GM12878 (cell line): ENCODE data around the gene RCBTB2. TPM values are rescaled to one million over a fixed set of nuclear protein-coding genes. Genes with fewer than 3 reads are reported as not detected.

Experiments
- ATAC-seq: fragments of 200-7000 bp; cut with Tn5 transposase; 3 replicates; pipeline ENCODE4 v1.9.1; 2020; ENCODE audit warnings: mild to moderate bottlenecking, moderate library complexity
- BruUV-seq: library from RNA; stranded (reverse); fragments of 400-500 nt; replicated peaks from 2 replicates; lab custom pipeline; 2021; lab: Mats Ljungman, UMichigan
- CTCF ChIA-PET: fragments of 300-600 bp; sonication (Branson Sonifier 250); formaldehyde crosslinking; extraction: SDS; loops from one replicate; lab custom pipeline; 2021; ENCODE audit warnings: inconsistent platforms; lab: Yijun Ruan, JAX
- POLR2A ChIA-PET: fragments of 350-600 bp; formaldehyde crosslinking; extraction: SDS; loops from one replicate; lab custom pipeline; 2021; ENCODE audit warnings: inconsistent platforms; lab: Charles Lee
- RAD21 ChIA-PET: fragments of 300-600 bp; sonication (Branson Sonifier 250); formaldehyde crosslinking; loops from one replicate; lab custom pipeline; 2023; ENCODE audit warnings: antibody characterized with exemption; ENCODE audit not compliant: unreplicated experiment; lab: Charles Lee
- SMC1A ChIA-PET: fragments of 300-600 bp; sonication (Branson Sonifier 250); formaldehyde crosslinking; loops from one replicate; lab custom pipeline; 2023; ENCODE audit not compliant: unreplicated experiment, uncharacterized antibody; lab: Charles Lee
- DNase-seq: peaks from one replicate; pipeline ENCODE4 v3.0.0-alpha.2; 2011; ENCODE audit warnings: low read depth, low spot score
- FAIRE-seq: peaks from 3 replicates; lab custom pipeline; 2011; peaks lifted over from hg19 to GRCh38; lab: Jason Lieb, UNC
- H2AFZ ChIP-seq: 2 replicates; pipeline ENCODE4 v1.6.0; 2011; ENCODE audit warnings: low read depth, low read length, control low read depth; ENCODE audit not compliant: control insufficient read depth
- H3K27ac ChIP-seq: 2 replicates; pipeline ENCODE4 v1.5.1; 2011; ENCODE audit warnings: control low read depth; ENCODE audit not compliant: control insufficient read depth, insufficient read depth
- H3K27me3 ChIP-seq, 2 experiments: replicated peaks in 1 of 2; 2 replicates each; pipeline versions ENCODE4 v1.6.0 to v1.6.1; 2011; ENCODE audit warnings: low read length in 1 of 2; ENCODE audit not compliant: control insufficient read depth in 2 of 2, insufficient read depth in 2 of 2
- H3K36me3 ChIP-seq, 2 experiments: 2 replicates each; pipeline ENCODE4 v1.5.1; 2011; ENCODE audit warnings: low read length in 1 of 2; ENCODE audit not compliant: control insufficient read depth in 2 of 2, insufficient read depth in 2 of 2
- H3K4me1 ChIP-seq: 2 replicates; pipeline ENCODE4 v1.6.1; 2011; ENCODE audit warnings: mild to moderate bottlenecking, low read length, moderate library complexity, mixed read lengths; ENCODE audit not compliant: control insufficient read depth, insufficient read depth
- H3K4me2 ChIP-seq: 2 replicates; pipeline ENCODE4 v1.6.0; 2011; ENCODE audit warnings: control low read depth; ENCODE audit not compliant: control insufficient read depth, insufficient read depth
- H3K4me3 ChIP-seq: fragments of 200-600 bp; sonication (generic); 2 replicates; pipeline ENCODE4 v1.5.1; 2016
- H3K79me2 ChIP-seq: 2 replicates; pipeline ENCODE4 v1.6.0; 2011; ENCODE audit warnings: low read length; ENCODE audit not compliant: control insufficient read depth, insufficient read depth
- H3K9ac ChIP-seq: 2 replicates; pipeline ENCODE4 v1.8.0; 2011; ENCODE audit warnings: low read length, control low read depth, mixed read lengths; ENCODE audit not compliant: control insufficient read depth, insufficient read depth
- H3K9me3 ChIP-seq: replicated peaks from 3 replicates; pipeline ENCODE4 v1.5.1; 2011; ENCODE audit warnings: mild to moderate bottlenecking, low read length; ENCODE audit not compliant: control insufficient read depth, insufficient read depth
- H4K20me1 ChIP-seq: 2 replicates; pipeline ENCODE4 v1.6.0; 2011; ENCODE audit not compliant: control insufficient read depth, insufficient read depth
- BCL3 ChIP-seq: IDR thresholded peaks from 2 replicates; pipeline ENCODE4 v1.6.1; 2011; ENCODE audit warnings: borderline replicate concordance, low read depth, mild to moderate bottlenecking, moderate library complexity, low read length; ENCODE audit not compliant: insufficient read depth, poor library complexity, severe bottlenecking
- BHLHE40 ChIP-seq, 2 experiments: fragments of 450-650 bp in 1 of 2; IDR thresholded peaks; 2 replicates each; pipeline ENCODE4 v1.6.1; 2011 to 2017; ENCODE audit warnings: low read depth in 2 of 2, borderline replicate concordance in 1 of 2, improper control_type of control experiment in 1 of 2, low read length in 1 of 2, mild to moderate bottlenecking in 1 of 2
- BMI1 ChIP-seq: fragments of 450-650 bp; IDR thresholded peaks from 2 replicates; pipeline ENCODE4 v1.6.1; 2016; ENCODE audit warnings: mild to moderate bottlenecking, moderate library complexity, borderline replicate concordance
- E4F1 ChIP-seq: fragments of 450-650 bp; IDR thresholded peaks from 2 replicates; pipeline ENCODE4 v1.6.1; 2018; ENCODE audit warnings: borderline replicate concordance, mild to moderate bottlenecking; ENCODE audit not compliant: partially characterized antibody
- EED ChIP-seq: sonication (generic); IDR thresholded peaks from 2 replicates; pipeline ENCODE4 v1.6.1; 2016; ENCODE audit warnings: antibody characterized with exemption, low read depth
- EP300 ChIP-seq, 2 experiments: fragments of 150-350 bp in 1 of 2; IDR thresholded peaks; 2 replicates each; pipeline ENCODE4 v1.6.1; 2011 to 2012; ENCODE audit warnings: low read depth in 2 of 2, low read length in 2 of 2, borderline replicate concordance in 1 of 2, improper control_type of control experiment in 1 of 2, inconsistent platforms in 1 of 2; ENCODE audit not compliant: control insufficient read depth in 1 of 2
- FOXK2 ChIP-seq: fragments of 450-650 bp; IDR thresholded peaks from 2 replicates; pipeline ENCODE4 v1.6.1; 2017; ENCODE audit warnings: mild to moderate bottlenecking, moderate library complexity
- NRF1 ChIP-seq: conservative IDR thresholded peaks from 2 replicates; pipeline ENCODE4 v1.6.1; 2011; ENCODE audit warnings: mild to moderate bottlenecking, low read depth, low read length, improper control_type of control experiment
- TAF1 ChIP-seq: IDR thresholded peaks from 2 replicates; pipeline ENCODE4 v1.6.1; 2011; ENCODE audit warnings: mild to moderate bottlenecking, low read depth, low read length, borderline replicate concordance
- TARDBP ChIP-seq: IDR thresholded peaks from 2 replicates; pipeline ENCODE4 v1.6.1; 2016; ENCODE audit warnings: borderline replicate concordance
- USF2 ChIP-seq: IDR thresholded peaks from 2 replicates; pipeline ENCODE4 v1.6.1; 2011; ENCODE audit warnings: low read depth, low read length, improper control_type of control experiment, borderline replicate concordance
- ZNF592 ChIP-seq: fragments of 450-650 bp; IDR thresholded peaks from 2 replicates; pipeline ENCODE4 v1.6.1; 2017; ENCODE audit warnings: mild to moderate bottlenecking, moderate library complexity
- WGBS: methylation state at CpG from one replicate; pipeline ENCODE4 v1.1.6; 2016; ENCODE audit warnings: low lambda C conversion rate; ENCODE audit not compliant: insufficient replicate concordance, insufficient coverage; ENCODE audit errors: missing lambda C conversion rate; 5-methylcytosine and 5-hydroxymethylcytosine counted together
- in situ Hi-C: fragments of 300-500 bp; cut with MboI; formaldehyde crosslinking; loops from 9 replicates; pipeline ENCODE4 v1.14.3; 2018; ENCODE audit warnings: mixed read lengths
- intact Hi-C: fragments of 100-400 bp; cut with micrococcal nuclease; formaldehyde crosslinking; loops from one replicate; pipeline ENCODE4 v1.14.2; 2022; ENCODE audit not compliant: unreplicated experiment
- polyA plus RNA-seq, 11 experiments: library from polyadenylated mRNA; depleted of rRNA in 4 of 11; unstranded in 6 of 11; stranded (reverse) in 5 of 11; fragments of >200 nt; fragmentation: Nextera tagmentation in 4 of 11; fragmentation: Illumina TruSeq in 1 of 11; extraction: Ambion mirVana in 4 of 11; extraction: Trizol in 1 of 11; gene quantifications; 1 replicate in 1 of 11; 2 replicates in 10 of 11; pipeline versions ENCODE4 v1.2.1 to v1.2.3, GENCODE V29; 2011 to 2016; ENCODE audit warnings: inconsistent platforms in 2 of 11, missing spikeins in 2 of 11, low read depth in 1 of 11
- total RNA-seq, 4 experiments: library from RNA; depleted of rRNA in 3 of 4; stranded (reverse); fragments of >200 nt in 3 of 4; fragmentation: Illumina TruSeq in 1 of 4; extraction: Trizol in 1 of 4; gene quantifications; 2 replicates each; pipeline versions ENCODE4 v1.2.1 to v1.2.3, GENCODE V29; 2013 to 2021

Gene RCBTB2
- total and polyA plus RNA-seq, 10 of the 15 experiments (the other 5 are each of a cell fraction or from before 2014, with no cell fraction given) = 5.0 to 16.0 (median 8.5) TPM

GRCh38 chr13:48511621-48512230 lies 21.2 kb downstream of the RCBTB2 start:
- H3K9ac ChIP-seq = no peak overlapping the region
- no peak overlapping the region for H3K4me2 ChIP-seq
- H3K27ac ChIP-seq = no peak overlapping the region
- no peak overlapping the region for H3K4me3 ChIP-seq
- intact Hi-C loops (no loop called here), in situ Hi-C loops (no loop called here)
- H3K36me3 ChIP-seq = peaks cover 0 to 16% of the 10 kb centered on the region in 2 experiments; a peak in 2 of 4 replicates
- ChIA-PET SMC1A (interaction anchor here (1.1 kb wide), 1 partner anchor 28 kb away, joined by 3 read pairs; no protein-coding TSS in a partner anchor), POLR2A (no interaction called here), RAD21 (no interaction called here), CTCF (interaction anchor here (1.1 to 1.2 kb wide), 2 partner anchors 10 to 16 kb away, joined by 3 read pairs; no protein-coding TSS in a partner anchor)
- WGBS = 90% methylated on average over 10 of the region's 10 CpGs
- no peaks in the 10 kb centered on the region for H4K20me1 ChIP-seq
- no peaks in the 10 kb centered on the region for H3K27me3 ChIP-seq
- H2AFZ ChIP-seq = no peak overlapping the region
- H3K9me3 ChIP-seq = no peaks in the 10 kb centered on the region; the same call in none of the 3 replicates
- DNase-seq (no peak), FAIRE-seq (no peak), ATAC-seq (no peak)
- H3K4me1 ChIP-seq = peaks cover 13% of the 10 kb centered on the region
- no peaks in the 10 kb centered on the region for H3K79me2 ChIP-seq
- BruUV-seq = no TSS peak
- TF ChIP-seq ZNF592 (no peak), USF2 (no peak), TAF1 (no peak), EP300 (IDR thresholded peaks at IDR 0.05; ENCODE audit: borderline replicate concordance in 1 of 2, control insufficient read depth in 1 of 2, low read depth in 2 of 2, low read length in 2 of 2) (no peak), NRF1 (no peak), E4F1 (no peak), BCL3 (no peak), BMI1 (no peak), BHLHE40 (IDR thresholded peaks at IDR 0.05; ENCODE audit: borderline replicate concordance in 1 of 2, low read depth in 2 of 2, low read length in 1 of 2) (no peak), FOXK2 (no peak), EED (no peak), TARDBP (no peak)
